Activated gamma-delta T cell treated with anti-CD3 and anti-CD28 coated beads, Interleukin-2, amount 50 U/mL, for 16 hours (primary cell): Measurements from ENCODE around the gene ZBTB43.
"Not testable (repeated sequence)": the region's sequence is repeated elsewhere in the genome, so short reads cannot be mapped to it uniquely, and the experiment has no call there.

Experiments used
- DNase-seq: peaks from one replicate; pipeline ENCODE4 v3.0.0-alpha.2; 2020; ENCODE audit warnings: low read depth

ZBTB43 gene, protein sequence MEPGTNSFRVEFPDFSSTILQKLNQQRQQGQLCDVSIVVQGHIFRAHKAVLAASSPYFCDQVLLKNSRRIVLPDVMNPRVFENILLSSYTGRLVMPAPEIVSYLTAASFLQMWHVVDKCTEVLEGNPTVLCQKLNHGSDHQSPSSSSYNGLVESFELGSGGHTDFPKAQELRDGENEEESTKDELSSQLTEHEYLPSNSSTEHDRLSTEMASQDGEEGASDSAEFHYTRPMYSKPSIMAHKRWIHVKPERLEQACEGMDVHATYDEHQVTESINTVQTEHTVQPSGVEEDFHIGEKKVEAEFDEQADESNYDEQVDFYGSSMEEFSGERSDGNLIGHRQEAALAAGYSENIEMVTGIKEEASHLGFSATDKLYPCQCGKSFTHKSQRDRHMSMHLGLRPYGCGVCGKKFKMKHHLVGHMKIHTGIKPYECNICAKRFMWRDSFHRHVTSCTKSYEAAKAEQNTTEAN

DNA sequence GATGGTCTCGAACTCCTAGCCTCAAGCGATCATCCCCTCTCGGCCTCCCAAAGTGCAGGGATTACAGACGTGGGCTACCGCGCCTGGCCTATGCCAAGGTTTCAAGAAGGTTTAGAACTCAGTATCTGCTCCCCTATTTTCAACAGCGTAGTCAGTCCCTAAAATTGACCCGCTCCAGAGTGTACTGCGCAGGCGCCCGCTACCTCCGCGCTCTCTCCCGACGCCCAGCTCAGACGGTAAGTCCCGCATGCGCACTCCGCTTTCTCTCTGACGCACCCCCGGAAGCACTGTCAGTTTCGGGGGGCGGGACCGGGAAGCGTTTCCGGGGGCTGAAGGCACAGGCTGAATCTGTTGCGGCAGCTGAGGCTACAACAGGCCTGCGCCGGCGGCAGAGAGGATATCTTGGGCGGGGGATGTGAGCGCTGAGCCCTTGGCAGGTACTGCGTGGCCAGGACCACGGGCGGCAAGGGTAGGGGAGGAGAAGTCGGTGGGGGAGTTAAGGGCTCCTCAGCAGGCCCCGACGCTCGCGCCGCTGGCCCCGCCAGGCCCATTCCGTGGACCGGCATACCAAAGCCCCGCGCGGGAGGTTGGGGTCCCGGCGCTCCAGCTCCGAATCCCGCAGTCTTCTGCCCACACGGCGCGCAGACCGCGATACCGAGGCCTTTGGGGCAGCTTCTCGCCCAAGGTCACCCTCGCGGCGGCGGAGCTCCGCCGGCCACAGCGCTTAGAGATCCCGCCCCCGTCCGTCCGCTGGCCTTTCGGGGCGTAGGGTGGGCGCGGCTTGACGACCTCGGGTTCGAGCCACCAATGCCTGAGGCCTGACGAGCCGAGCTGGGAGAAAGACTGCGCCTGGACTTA lies at the start of gene ZBTB43:
TSS of gene ZBTB43 (plus strand) at position 345 of the 858 bp plus-strand sequence. CDS start 27,470 bp downstream, outside the sequence.
- DNase-seq = peak; percentile 98

DNA sequence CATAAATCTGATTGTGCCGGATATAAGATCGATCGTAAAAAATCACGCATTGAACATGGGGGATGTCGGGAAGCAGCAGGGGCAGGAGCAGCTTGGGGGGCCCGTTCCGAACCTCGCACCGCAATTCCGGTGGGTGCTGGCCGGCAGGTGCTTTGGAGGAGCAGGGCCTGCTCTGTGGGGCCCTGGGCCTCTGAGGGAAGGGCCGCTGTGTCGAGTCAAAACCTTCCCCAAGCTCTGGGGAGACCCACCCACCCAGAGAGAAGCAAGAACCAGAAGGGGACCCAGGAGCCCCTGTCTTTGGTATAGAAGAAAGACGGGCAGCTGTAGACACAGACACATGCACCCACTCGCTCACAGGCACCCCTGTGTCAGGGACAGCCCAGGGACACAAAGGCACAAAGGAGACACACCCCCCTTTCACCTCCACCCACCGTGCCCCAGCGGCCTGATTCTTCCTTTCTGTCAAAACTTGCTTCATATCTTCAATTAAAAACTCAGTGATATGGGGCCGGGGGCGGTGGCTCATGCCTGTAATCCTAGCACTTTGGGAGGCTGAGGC lies 49.4 kb upstream of the ZBTB43 start:
- DNase-seq = no peak

DNA sequence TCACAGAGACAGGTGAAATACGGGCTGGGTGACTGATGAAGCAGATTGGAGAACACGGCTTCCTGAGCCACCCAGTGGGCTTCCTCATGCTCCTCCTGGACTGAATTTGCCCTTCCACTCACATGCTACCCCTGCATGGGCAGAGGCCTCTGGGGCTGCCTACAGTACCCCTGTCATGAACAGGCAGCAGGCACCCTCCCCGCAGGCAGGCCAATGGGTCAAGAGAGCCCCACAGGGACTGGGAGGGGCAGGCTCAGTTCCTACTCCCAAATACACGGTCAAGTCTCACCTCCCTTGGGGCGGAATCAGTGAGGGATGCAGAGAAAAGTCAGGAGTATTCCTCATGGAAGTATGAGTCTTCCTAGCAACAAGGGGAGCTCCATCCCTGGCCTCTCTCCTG lies 48.6 kb upstream of the ZBTB43 start:
- DNase-seq = no peak

DNA sequence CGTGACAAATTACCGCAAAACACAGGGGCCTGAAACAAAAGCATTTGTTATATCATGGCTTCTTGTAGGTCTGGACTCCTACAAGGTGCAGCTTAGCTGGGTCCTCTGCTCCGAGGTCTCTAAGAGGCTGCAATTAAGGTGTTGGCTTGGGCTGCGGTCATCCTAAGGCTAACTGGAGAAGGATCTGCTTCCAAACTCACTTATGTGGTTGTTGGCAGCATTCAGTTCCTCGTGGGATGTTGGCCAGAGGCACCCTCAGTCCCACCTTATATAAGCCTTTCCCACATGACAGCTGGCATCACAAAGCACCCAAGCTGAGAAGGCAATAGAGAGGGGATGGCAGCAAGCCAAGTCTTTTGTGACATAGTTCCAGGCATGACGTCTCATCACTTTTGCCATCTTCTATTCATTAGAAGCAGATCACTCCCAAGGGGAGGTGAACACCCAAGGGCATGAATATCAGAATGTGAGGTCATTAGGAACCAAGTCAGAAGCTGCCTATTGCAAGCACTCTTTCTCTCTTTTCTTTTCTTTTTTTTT lies 47.9 kb upstream of the ZBTB43 start:
- no peak for DNase-seq

DNA sequence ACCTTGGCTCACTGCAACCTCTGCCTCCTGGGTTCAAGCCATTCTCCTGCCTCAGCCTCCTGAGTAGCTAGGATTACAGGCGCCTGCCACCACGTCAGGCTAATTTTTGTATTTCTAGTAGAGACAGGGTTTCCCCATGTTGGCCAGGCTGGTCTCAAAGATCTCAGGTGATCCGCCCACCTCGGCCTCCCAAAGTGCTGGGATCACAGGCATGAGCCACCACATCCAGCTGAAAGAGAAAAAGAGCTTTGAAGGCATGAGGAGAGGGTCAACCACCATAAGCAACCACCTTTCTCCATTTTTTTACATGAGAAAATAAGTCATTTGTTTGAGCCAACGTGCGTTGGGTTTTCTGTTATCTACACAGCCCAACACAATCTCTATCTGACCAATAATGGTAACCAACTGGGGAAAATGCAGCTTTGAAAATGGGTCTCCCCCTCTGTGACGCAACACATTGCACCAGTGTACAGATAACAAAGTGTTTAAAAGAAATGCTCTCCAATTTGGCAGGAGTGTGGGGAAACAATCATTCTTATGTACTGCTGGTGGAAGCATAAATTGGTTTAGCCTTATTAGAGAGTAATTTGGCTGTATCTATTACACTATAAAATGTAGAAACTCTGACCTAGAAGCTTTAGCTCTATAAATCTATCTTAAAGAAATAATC lies 45.8 kb upstream of the ZBTB43 start:
- no peak for DNase-seq

DNA sequence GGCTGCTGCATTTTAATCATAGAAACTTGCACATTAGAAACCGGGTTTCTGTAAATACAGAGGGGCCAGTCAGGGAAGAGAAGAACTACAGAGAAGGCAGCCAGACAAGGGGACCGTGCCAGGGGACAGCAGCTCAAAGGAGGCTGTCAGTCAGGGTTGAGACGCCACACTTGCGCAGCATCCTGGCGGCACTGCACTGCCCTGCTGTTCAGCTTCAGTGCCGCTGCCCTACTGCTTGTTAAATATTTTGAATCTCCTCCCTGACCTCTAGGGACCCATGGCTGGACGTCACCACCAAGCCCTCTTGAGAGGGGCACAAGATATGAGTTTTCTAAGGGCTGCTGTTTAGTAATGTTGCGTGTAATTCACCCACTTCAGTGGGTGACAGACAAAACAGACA lies 43.6 kb upstream of the ZBTB43 start:
- no peak for DNase-seq

DNA sequence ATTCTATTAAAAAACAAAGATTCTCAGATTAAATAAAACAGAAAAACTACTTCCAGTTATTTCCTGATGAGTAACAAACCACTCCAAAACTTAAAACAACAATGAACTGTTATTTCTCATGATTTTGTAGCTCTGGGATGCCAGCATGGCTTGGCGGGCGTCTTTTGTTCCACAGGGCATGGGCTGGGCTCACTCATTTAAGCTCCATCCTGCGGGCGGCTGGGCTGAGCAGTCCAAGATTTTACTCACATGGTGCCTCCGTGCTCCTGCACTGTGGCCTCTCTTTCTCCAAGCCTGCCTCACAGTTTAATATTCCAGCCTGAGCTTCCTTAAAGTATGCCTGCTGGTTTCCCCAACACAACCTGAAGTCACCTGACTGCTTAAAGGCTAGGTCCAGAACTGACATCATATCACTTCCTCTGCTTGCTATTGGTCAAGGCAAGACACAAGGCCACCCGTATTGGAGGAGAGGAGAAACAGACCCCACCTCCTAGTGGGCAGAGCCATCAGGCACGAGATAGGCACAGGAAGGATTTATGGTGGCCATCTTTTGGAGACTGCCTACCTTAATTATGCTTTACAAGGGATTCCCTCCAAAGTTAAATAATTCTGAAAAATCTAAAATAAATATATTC lies 41.6 kb upstream of the ZBTB43 start:
- no peak for DNase-seq

DNA sequence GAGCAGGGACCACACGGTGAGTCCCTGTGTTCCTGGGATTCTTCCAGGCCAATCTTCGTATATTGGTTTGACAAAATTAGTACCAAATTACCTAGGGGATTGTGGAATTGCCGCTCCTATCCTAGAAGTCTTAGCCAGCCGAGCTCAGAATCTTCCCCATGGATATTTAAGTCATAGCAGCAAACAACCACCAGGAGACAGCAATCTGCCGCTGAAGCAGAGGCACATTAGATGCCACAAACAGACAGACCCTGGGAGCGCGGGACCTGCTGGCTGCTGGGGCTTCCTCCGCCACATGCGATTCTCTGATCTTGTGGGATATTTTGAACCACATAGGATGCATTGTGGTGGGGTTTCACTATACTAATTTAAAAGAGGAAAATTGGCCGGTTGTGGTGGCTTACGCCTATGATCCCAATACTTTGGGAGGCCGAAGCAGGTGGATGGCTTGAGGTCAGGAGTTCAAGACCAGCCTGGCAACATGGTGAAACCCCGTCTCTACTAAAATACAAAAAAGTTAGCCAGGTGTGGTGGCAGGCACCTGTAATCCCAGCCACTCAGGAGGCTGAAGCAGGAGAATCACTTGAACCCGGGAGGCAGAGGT lies 31.7 kb upstream of the ZBTB43 start:
- DNase-seq = no peak

DNA sequence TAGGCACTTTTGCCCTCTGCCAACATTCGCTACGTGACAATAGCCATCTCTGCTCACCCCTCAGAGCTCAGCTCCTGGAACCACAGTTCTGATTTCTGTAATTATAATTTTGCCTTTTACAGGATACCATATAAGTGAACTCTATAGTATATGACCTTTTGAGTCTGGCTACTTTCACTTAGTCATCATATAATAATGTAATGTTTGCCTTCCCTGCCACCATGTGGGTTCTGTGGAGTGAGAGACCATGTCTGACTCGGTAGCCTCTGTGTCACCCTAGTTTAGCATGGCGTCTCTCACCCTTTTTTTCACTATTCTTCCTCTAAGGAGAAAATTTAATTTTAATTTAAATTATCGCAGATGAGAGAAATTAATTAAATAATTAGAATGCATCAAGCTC lies 28.9 kb upstream of the ZBTB43 start:
- DNase-seq = no peak

DNA sequence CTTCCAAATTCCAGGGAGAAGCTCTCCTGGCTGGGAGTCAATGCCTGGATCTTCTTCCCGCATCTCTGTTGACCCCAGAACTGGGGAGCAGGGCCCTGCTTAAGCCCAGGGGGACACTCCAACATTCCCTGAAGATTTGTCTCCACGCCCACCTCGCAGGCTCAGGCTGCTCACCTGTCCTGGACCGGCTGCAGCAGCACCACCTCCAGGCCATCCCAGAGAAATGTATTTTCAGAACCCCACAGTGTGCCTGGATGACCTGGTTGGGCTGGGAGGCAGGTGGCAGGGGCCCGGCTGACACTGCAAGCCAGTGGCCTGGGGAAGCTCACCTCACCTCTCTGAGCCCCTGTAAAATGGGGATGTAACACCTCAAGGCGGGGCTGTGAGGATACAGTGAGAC lies 27.1 kb upstream of the ZBTB43 start:
- no peak for DNase-seq

DNA sequence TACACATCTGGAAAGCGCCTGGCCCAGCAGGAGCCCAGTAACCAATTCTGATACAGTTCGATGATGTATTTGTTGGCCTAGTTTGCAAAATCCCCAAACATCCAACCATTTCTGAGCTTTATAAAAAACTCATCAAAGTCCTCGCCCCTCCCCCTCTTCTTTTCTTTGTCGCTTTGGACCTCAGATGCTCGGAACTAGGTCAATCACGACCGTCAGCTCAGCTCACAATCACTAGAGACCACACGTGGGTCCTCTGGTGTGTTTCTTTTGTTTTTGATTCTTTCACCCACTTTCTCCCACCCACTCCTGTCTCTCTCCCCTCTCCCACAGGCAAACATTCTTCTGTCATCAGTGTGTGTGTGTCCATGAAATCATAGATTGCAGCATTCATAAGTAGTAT lies 26.7 kb upstream of the ZBTB43 start:
- DNase-seq = no peak

DNA sequence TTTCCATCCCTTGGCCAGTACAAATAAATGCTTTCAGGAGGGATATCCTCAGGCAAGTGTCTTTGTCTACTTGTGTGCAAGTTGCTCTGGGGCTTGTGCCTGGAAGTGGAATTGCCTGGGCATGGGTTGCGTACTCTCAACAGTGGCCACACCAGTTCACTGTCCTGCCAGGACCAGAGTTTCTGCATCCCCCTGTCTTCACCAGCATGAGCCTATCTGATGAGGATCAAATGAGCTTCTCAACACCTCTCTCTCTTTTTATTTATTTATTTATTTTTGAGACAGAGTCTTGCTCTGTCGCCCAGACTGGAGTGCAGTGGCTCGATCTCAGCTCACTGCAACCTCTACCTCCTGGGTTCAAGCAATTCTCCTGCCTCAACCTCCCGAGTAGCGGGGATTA lies 26.1 kb upstream of the ZBTB43 start:
- not testable (repeated sequence) for DNase-seq

DNA sequence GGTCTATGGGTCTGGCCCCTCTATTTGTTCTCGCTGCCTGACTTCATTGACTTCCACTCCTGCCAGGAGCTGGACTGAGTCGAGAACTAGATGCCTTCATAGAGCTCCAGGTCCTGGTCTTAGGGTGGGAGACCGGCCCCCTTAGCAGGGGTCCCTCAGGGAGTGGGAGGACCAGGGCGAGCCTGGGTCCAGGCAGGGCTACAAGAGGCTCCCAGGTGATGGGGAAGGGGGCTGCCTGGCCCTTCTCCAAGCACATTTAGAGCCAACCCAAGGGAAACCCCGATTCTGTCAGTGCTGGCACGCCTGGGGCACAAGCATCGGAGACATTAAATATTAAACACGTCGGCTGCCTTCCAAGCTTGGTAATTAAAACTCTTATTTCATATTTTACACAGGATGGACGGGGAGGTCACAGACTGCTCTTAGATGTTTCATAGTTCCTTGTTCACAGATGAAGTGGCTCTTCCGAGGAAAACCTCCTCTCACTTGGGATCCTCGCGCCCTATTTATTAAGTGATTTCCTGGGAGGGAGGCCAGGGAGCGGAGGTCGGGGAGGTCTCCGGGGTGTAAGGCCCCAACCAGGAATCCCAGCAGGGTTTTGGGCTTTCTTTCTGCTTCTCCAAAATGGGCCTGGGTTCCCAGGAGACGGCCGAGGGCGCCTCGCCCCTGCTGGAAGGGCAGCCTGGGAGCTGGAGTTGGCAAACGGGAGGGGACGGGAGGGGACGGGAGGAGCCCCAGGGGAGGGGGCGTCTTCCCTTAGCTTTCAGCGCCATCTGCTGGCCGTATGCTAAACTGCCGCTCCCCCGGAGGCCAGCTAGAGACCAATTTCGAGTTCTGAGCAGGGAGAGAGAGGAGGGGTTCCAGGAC lies 23.4 kb upstream of the ZBTB43 start:
- DNase-seq = peak; percentile 75

DNA sequence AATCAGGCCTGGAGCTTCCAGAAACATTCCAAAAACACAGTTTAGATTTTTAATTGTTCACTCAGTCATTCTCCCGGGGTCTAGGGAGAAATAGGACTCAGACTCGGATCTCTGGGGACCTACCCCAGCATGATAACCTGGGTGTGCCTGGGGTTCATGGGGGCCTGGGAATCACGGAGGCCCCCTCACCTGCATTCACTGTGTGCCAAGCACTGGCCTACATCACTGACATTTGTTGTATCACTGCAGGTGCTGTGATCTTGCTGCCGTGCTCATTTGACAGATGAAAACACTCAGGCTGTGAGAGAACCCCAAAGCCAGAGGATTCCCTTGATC lies 22.8 kb upstream of the ZBTB43 start:
- DNase-seq = no peak

DNA sequence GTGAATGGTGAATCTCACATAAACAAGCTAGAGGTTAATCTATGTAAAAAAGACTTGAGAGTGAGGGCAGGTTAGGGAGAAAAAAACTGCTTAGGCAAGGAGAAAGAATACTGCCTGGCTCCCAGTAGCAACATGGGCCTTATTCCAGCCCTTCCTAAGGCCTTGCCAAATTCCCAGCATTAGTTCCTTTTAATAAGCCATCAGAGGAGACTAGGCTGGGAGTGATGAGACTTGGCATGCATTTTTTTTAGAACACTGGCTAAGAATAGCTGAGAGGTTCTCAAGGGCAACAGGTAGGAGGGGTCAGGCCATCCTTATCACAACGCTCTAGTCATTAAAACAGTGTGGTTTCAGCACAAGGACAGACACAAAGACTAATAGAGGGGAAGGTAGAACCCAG lies 20.9 kb upstream of the ZBTB43 start:
- DNase-seq = no peak

DNA sequence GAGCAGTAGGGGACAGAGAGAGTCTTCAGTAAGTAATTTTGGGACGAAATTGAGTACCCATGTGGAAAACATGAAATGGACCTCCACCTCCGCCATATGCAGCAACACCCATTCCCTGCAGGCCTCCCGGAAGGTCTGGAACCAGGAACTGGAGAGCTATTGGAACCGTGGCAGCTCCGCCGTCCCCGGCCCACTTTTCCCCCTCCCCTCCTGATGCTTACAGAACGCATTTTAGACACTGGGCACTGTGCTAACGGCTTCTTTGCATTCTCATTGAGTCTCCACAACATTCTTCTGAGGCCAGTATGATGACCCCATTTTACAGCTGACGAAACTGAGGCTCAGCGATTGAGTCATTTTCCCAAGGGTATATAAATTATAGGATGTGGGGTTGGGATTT lies 20.4 kb upstream of the ZBTB43 start:
- DNase-seq = no peak

DNA sequence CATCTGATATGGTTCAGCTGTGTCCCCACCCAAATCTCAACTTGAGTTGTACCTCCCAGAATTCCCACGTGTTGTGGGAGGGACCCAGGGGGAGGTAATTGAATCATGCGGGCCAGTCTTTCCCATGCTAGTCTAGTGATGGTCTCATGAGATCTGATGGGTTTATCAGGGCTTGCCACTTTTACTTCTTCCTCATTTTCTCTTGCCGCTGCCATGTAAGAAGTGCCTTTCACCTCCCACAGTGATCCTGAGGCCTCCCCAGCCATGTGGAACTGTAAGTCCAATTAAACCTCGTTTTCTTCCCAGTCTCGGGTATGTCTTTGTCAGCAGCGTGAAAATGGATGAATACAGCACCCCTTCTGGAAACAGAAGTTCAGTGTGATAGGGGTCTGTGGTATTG lies 20.0 kb upstream of the ZBTB43 start:
- not testable (repeated sequence) for DNase-seq

DNA sequence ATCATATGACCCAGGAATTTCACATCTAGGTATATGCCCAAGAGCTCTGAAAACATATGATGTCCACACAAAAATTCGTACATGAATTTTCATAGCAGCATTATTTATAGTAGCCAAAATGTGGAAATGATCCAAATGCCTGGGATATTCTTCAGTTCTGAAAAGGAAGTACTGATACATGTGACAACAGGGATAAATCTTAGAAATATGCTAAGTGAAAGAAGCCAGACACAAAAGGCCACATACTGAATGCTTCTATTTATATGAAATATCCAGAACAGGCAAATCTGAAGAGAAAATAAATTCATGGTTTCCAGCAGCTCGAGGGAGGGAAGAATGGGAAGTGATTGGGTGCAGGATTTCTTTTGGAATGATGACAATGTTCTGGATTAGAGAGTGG lies 16.8 kb upstream of the ZBTB43 start:
- DNase-seq = no peak

DNA sequence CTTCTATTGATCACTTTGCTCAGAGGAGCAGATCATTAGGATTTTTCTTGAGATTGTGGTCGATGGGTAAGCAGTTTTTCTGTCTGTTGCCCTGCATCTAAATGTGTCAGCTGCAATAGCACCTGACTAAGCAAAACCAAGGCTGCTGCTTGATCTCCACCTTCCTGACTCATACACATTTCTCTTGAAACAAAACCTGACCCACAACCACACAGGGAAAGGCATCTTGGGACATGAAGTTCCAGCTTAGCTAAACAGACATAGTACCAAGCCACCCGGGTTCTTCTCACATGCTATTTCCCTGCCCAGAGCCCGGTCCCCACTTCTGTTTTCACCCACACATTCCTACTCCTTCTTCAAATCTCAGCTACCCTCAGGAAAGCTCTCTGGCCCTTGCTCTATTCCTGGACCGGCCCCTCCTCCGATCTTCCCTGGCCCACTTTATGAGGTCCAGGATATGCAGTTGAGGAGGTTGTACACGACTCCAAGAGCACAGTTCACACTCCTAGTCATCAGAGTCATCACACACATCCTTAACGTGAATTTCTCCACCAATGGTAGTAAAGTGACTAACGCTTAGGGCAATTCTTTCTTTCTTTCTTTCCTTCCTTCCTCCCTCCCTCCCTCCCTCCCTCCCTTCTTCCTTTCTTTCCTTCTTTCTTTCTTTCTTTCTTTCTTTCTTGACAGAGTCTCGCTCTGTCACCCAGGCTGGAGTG lies 16.0 kb upstream of the ZBTB43 start:
- no peak for DNase-seq

DNA sequence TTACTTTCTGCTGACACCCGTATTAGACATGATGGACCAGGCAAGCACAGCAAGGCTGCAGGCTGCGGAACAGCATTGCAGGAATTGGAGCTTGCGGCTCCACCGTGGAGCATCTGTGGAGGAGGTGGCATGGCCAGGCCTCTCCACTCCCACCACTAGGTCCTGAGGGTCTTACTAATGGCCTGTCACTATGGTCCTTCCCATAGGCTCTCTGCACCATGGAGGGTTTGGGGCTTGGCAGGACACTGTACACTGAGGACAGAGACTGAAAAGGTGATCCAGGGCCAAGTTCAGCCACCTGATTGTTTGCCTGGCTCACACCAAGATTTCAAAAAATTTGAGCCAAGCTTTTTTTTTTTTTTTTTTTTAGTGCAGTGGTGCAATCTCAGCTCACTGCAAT lies 14.3 kb upstream of the ZBTB43 start:
- DNase-seq = no peak
